CD8-positive, alpha-beta memory T cell (primary cell): Measurements from ENCODE around the gene CCR7. TPM values are rescaled to one million over a fixed set of nuclear protein-coding genes. Genes with fewer than 3 reads are reported as not detected.

ENCODE experiments used
- CTCF ChIA-PET: fragments of 350-600 bp; sonication (Branson Sonifier 250); formaldehyde crosslinking; loops from one replicate; lab custom pipeline; 2021; ENCODE audit warnings: antibody characterized with exemption; lab: Charles Lee
- POLR2A ChIA-PET: fragments of 350-600 bp; sonication (Branson Sonifier 250); formaldehyde crosslinking; loops from one replicate; lab custom pipeline; 2021; ENCODE audit warnings: antibody characterized with exemption; lab: Charles Lee
- DNase-seq, 5 donors: peaks; one replicate each; pipeline versions ENCODE4 v3.0.0 to v3.0.0-alpha.2; 2020 to 2022; ENCODE audit warnings: mixed read lengths in 1 of 5
- H3K27ac ChIP-seq: one replicate; pipeline ENCODE4 v1.7.0; 2013; ENCODE audit warnings: low read depth, mild to moderate bottlenecking, low read length, moderate library complexity
- H3K27me3 ChIP-seq: 2 replicates; pipeline ENCODE4 v1.7.0; 2013; ENCODE audit warnings: low read length, mild to moderate bottlenecking; ENCODE audit not compliant: insufficient read depth, poor library complexity, severe bottlenecking
- H3K36me3 ChIP-seq: 2 replicates; pipeline ENCODE4 v1.7.0; 2013; ENCODE audit warnings: mild to moderate bottlenecking, low read length, moderate library complexity; ENCODE audit not compliant: insufficient read depth
- H3K4me1 ChIP-seq: 2 replicates; pipeline ENCODE4 v1.7.0; 2013; ENCODE audit warnings: mild to moderate bottlenecking, low read length, moderate library complexity; ENCODE audit not compliant: insufficient read depth
- H3K4me3 ChIP-seq: 2 replicates; pipeline ENCODE4 v1.7.0; 2013; ENCODE audit warnings: mild to moderate bottlenecking, low read length
- H3K9me3 ChIP-seq: 2 replicates; pipeline ENCODE4 v1.7.0; 2013; ENCODE audit warnings: mild to moderate bottlenecking, low read length
- H3K27ac Mint-ChIP-seq, 8 donors: one replicate each; pipeline ENCODE4 v1.8.0; 2020 to 2021; ENCODE audit warnings: mixed read lengths in 8 of 8, mild to moderate bottlenecking in 6 of 8, inconsistent platforms in 3 of 8, moderate library complexity in 3 of 8
- H3K27me3 Mint-ChIP-seq, 2 donors: one replicate each; pipeline ENCODE4 v1.8.0; 2020 to 2021; ENCODE audit warnings: mixed read lengths in 2 of 2, mild to moderate bottlenecking in 1 of 2, moderate library complexity in 1 of 2
- H3K36me3 Mint-ChIP-seq, 3 donors: one replicate each; pipeline ENCODE4 v1.8.0; 2020 to 2021; ENCODE audit warnings: mixed read lengths in 3 of 3, inconsistent platforms in 1 of 3, mild to moderate bottlenecking in 1 of 3
- H3K4me1 Mint-ChIP-seq, 3 donors: one replicate each; pipeline ENCODE4 v1.8.0; 2020 to 2021; ENCODE audit warnings: mixed read lengths in 3 of 3, inconsistent platforms in 1 of 3, mild to moderate bottlenecking in 1 of 3
- H3K4me3 Mint-ChIP-seq, 7 donors: one replicate each; pipeline ENCODE4 v1.8.0; 2020 to 2021; ENCODE audit warnings: mixed read lengths in 7 of 7, mild to moderate bottlenecking in 6 of 7, moderate library complexity in 4 of 7, inconsistent platforms in 2 of 7
- H3K9me3 Mint-ChIP-seq, 5 donors: one replicate each; pipeline ENCODE4 v1.8.0; 2020 to 2022; ENCODE audit warnings: mixed read lengths in 5 of 5, mild to moderate bottlenecking in 3 of 5, moderate library complexity in 2 of 5, inconsistent platforms in 1 of 5
- polyA plus RNA-seq: library from polyadenylated mRNA; unstranded; fragments of 300-500 nt; fragmentation: Illumina TruSeq; gene quantifications from one replicate; pipeline ENCODE4 v1.2.3, GENCODE V29; 2021
- total RNA-seq, 2 experiments: library from RNA; stranded (reverse); gene quantifications; one replicate each; pipeline ENCODE4 v1.2.3, GENCODE V29; 2021

The CCR7 gene, protein sequence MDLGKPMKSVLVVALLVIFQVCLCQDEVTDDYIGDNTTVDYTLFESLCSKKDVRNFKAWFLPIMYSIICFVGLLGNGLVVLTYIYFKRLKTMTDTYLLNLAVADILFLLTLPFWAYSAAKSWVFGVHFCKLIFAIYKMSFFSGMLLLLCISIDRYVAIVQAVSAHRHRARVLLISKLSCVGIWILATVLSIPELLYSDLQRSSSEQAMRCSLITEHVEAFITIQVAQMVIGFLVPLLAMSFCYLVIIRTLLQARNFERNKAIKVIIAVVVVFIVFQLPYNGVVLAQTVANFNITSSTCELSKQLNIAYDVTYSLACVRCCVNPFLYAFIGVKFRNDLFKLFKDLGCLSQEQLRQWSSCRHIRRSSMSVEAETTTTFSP
- total RNA-seq (100 to 1,000 TPM; 152 to 154 TPM), polyA plus RNA-seq (286 TPM)

DNA sequence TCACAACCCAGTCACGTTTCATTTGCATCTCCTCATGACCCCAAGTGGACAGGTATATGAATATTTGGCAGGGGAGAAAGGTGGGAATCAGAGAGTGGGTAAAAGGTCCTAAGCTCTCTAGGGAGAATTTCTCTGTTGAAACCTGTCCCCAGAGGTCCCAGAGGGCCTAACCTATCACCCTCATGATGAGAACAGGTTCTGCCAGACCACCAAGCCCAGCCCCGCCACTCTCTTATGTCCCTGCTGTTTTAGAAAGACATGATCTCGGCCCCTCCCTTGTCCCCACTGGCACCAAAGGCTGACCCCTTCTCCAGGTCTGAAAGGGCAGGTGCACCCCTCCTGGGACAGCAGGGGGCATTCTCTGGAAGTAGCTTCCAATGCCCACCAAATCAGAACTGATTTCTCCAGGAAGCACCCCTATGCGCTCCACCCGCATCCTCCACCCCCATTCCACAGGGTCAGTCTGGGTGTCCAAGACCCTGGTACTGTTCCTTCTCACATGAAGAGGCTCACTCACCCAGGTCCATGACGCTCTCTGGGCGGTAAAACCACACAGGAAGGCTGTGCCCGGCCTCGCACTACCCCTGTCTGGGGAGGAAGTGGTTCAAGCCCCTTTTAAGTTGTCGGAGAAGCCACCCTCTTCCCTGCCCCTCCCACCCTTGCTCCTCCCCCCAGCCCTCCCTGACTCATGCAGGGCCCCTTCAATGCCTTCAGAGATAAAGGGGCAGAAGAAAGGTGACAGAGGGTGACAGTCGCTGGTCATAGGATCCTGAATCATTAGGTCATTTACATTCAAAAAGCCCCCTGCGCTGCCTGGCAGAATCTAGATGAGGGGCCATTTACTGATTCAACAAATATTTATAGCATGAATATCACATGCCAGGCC lies at the start of gene CCR7:
Gene CCR7 (minus strand): TSS at position 590 of the 886 bp plus-strand sequence. CDS start 63 bp downstream, at position 527.
- Histone ChIP-seq H3K27ac (peak within 1 kb of the TSS; percentile 96), H3K36me3 (peaks cover 31% of the 10 kb centered on the region), H3K9me3 (no peaks in the 10 kb centered on the region), H3K27me3 (no peaks in the 10 kb centered on the region), H3K4me3 (peak within 1 kb of the TSS; percentile 99), H3K4me1 (peaks cover 91% of the 10 kb centered on the region)
- peak; percentile 75 to 95 (median 86) for DNase-seq
- POLR2A ChIA-PET, result interaction anchor here (0.6 to 1.5 kb wide), 7 partner anchors 25 to 248 kb away, joined by 3 to 6 read pairs (median 4); no protein-coding TSS in a partner anchor
- Mint-ChIP-seq H3K36me3 (peaks cover 0 to 51% (median 4%) of the 10 kb centered on the region in 3 donors), H3K4me1 (peaks cover 73 to 87% (median 76%) of the 10 kb centered on the region in 3 donors), H3K9me3 (no peaks in the 10 kb centered on the region), H3K27me3 (peaks cover 0 to 8% of the 10 kb centered on the region in 2 donors), H3K4me3 (peak within 1 kb of the TSS; percentile 88 to 91 (median 90)), H3K27ac (peak within 1 kb of the TSS; percentile 92 to 100 (median 98))
- CTCF ChIA-PET, result interaction anchor here (0.9 to 17.6 kb wide), 9 partner anchors 12 to 207 kb away, joined by 3 to 475 read pairs (median 5); no protein-coding TSS in a partner anchor

DNA sequence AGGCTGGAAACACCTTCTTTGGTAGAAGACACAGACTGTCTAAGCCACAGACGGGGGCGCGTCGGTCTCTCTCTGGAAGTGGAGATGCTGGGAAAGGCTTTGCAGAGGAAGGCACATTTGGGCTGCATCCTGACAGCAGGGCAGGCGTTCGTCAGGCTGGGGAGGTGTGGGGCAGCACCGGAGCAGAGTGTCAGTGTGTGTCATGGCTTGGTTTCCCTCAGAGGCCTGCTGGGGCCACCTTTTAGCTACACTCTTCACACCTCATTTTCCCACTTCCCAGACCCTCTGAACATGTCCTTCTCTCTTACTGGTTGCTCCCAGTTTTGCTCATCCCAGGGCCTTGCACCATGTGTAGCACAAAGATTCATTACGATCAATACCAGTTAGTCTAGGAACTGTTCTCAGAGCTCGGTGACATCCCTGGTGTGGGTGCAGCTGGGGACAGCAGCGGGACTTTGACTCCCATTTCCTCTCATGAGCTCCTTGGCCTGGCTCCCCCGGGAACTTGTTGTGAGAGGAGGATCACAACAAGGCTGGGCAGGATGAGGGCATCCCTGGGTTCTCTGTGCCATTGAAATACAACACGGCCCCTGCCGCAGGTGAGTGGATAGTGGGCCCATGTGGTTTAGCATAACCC lies 49.3 kb upstream of the CCR7 start:
- Mint-ChIP-seq H3K27me3 (peaks cover 0 to 2% of the 10 kb centered on the region in 2 donors), H3K36me3 (no peaks in the 10 kb centered on the region), H3K4me3 (peak overlapping the region in 3 of 7 donors; percentile 13 to 52 (median 33)), H3K9me3 (no peaks in the 10 kb centered on the region), H3K27ac (peak overlapping the region; percentile 50 to 91 (median 86)), H3K4me1 (peaks cover 39 to 74% (median 68%) of the 10 kb centered on the region in 3 donors)
- no peaks in the 10 kb centered on the region for H3K9me3 ChIP-seq
- H3K27me3 ChIP-seq, result peaks cover 2% of the 10 kb centered on the region
- peaks cover 74% of the 10 kb centered on the region for H3K4me1 ChIP-seq
- DNase-seq, result no peak
- ChIA-PET CTCF (interaction anchor here (0.6 to 7.7 kb wide), 19 partner anchors 11 to 171 kb away, joined by 3 to 108 read pairs (median 4); partner anchors contain the start of genes CCR7 and SMARCE1), POLR2A (interaction anchor here (0.6 to 2.0 kb wide), 4 partner anchors 7 to 1074 kb away, joined by 3 to 14 read pairs (median 5); no protein-coding TSS in a partner anchor)
- peak overlapping the region; percentile 25 for H3K4me3 ChIP-seq
- no peak overlapping the region for H3K27ac ChIP-seq
- H3K36me3 ChIP-seq, result no peaks in the 10 kb centered on the region

DNA sequence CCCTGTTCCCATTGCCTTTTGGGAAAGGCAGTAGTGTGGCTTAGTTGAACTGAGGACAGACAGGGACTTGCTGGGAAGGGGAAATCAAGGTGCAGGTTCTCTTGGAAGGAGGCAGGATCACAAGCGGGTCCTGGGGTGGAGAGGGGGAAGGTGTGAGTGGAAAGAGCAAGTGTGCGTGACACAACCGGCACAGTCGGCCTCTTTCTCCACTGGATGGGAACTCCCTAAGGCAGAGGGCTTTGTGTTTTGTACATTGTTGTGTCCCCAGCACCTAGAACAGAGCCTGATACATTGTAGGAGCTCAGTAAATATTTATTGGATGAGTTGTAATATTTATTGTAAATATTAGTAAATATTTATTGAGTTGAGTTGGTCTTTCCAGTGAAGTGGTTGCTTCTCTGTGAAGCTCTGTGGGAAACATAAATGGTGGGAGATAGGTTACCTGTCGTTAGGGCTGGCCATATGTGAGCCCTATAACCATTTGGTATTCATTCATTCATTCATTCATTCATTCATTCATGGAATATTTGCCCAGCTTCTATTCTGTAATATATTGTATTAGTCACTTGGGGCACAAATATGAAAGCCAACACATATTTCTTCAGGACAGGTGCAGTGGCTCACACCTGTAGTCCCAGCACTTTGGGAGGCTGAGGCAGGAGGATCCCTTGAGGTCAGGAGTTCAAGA lies 48.3 kb upstream of the CCR7 start:
- peak overlapping the region; percentile 71 for H3K27ac ChIP-seq
- no peaks in the 10 kb centered on the region for H3K27me3 ChIP-seq
- ChIA-PET POLR2A (interaction anchor here (0.7 to 1.3 kb wide), 4 partner anchors 31 to 173 kb away, joined by 3 to 4 read pairs (median 4); partner anchors contain the start of gene CCR7), CTCF (interaction anchor here (0.7 to 7.7 kb wide), 5 partner anchors 8 to 137 kb away, joined by 3 to 108 read pairs (median 3); partner anchors contain the start of gene CCR7)
- Mint-ChIP-seq H3K27ac (peak overlapping the region; percentile 93 to 100 (median 98)), H3K27me3 (peaks cover 0 to 2% of the 10 kb centered on the region in 2 donors), H3K9me3 (no peaks in the 10 kb centered on the region), H3K4me1 (peaks cover 49 to 84% (median 78%) of the 10 kb centered on the region in 3 donors), H3K36me3 (no peaks in the 10 kb centered on the region), H3K4me3 (peak overlapping the region; percentile 67 to 88 (median 81))
- peak overlapping the region; percentile 77 for H3K4me3 ChIP-seq
- no peak for DNase-seq
- H3K4me1 ChIP-seq, result peaks cover 79% of the 10 kb centered on the region
- no peaks in the 10 kb centered on the region for H3K9me3 ChIP-seq
- H3K36me3 ChIP-seq, result no peaks in the 10 kb centered on the region

DNA sequence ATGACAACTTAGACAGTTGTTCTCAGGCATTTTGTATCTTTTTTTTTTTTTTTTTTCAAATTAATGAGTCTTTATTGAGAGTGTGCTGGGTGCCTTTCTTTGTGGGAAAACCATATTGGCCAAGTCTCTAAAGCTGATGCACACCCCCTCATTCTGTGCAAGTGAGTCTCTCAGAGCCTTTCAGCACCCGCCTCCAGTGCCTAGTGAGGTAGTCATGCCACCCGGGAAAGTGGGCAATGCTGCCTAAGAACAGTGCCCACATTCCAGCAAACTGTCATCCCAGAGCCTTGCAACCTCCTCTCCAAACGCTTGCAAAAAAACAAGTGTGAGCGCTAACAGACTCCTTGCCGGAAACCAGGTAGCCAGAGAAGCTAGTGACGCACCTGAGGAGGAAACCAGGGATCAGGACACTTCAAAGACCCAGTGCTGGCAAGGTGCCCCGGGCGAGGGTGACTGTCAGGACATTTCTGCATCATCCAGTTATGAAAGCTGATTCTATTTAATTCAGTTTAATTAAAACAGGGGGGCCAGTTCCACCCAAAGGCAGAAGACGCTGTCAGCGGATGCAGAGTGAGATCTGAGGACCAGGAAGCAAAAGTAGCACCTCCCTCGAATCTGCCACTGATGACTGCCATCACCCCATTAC lies 47.5 kb upstream of the CCR7 start:
- H3K9me3 ChIP-seq, result no peaks in the 10 kb centered on the region
- H3K27ac ChIP-seq, result peak overlapping the region; percentile 71
- Mint-ChIP-seq H3K27ac (peak overlapping the region; percentile 93 to 100 (median 98)), H3K4me1 (peaks cover 58 to 93% (median 87%) of the 10 kb centered on the region in 3 donors), H3K27me3 (peaks cover 0 to 2% of the 10 kb centered on the region in 2 donors), H3K36me3 (no peaks in the 10 kb centered on the region), H3K4me3 (peak overlapping the region; percentile 67 to 88 (median 81)), H3K9me3 (no peaks in the 10 kb centered on the region)
- H3K36me3 ChIP-seq, result no peaks in the 10 kb centered on the region
- H3K4me1 ChIP-seq, result peaks cover 88% of the 10 kb centered on the region
- ChIA-PET POLR2A (interaction anchor here (0.7 to 1.3 kb wide), 7 partner anchors 9 to 172 kb away, joined by 3 to 5 read pairs (median 4); partner anchors contain the start of gene CCR7), CTCF (interaction anchor here (0.7 to 7.7 kb wide), 4 partner anchors 9 to 75 kb away, joined by 3 to 108 read pairs (median 4); partner anchors contain the start of gene CCR7)
- peak overlapping the region; percentile 77 for H3K4me3 ChIP-seq
- H3K27me3 ChIP-seq, result no peaks in the 10 kb centered on the region
- DNase-seq, result peak; percentile 58 to 91 (median 80)

GRCh38 chr17:40611840-40612474 lies 46.7 kb upstream of the CCR7 start:
- Mint-ChIP-seq H3K27me3 (peaks cover 0 to 2% of the 10 kb centered on the region in 2 donors), H3K9me3 (no peaks in the 10 kb centered on the region), H3K36me3 (no peaks in the 10 kb centered on the region), H3K27ac (peak overlapping the region; percentile 73 to 100 (median 98)), H3K4me1 (peaks cover 65 to 99% (median 93%) of the 10 kb centered on the region in 3 donors), H3K4me3 (peak overlapping the region; percentile 22 to 74 (median 59))
- H3K36me3 ChIP-seq, result no peaks in the 10 kb centered on the region
- no peak overlapping the region for H3K4me3 ChIP-seq
- peaks cover 96% of the 10 kb centered on the region for H3K4me1 ChIP-seq
- CTCF ChIA-PET, result interaction anchor here (1.0 to 7.7 kb wide), 3 partner anchors 14 to 74 kb away, joined by 3 to 108 read pairs (median 6); partner anchors contain the start of gene CCR7
- POLR2A ChIA-PET, result interaction anchor here (0.8 to 1.1 kb wide), 3 partner anchors 9 to 78 kb away, joined by 4 to 5 read pairs (median 4); no protein-coding TSS in a partner anchor
- peak in 1 of 5 donors; percentile 57 for DNase-seq
- H3K27ac ChIP-seq, result no peak overlapping the region
- H3K27me3 ChIP-seq, result no peaks in the 10 kb centered on the region
- H3K9me3 ChIP-seq, result no peaks in the 10 kb centered on the region

GRCh38 chr17:40610359-40610758 lies 45.1 kb upstream of the CCR7 start:
- DNase-seq, result no peak
- Histone ChIP-seq H3K4me3 (no peak overlapping the region), H3K27ac (no peak overlapping the region), H3K36me3 (no peaks in the 10 kb centered on the region), H3K27me3 (no peaks in the 10 kb centered on the region), H3K4me1 (peaks cover 99% of the 10 kb centered on the region), H3K9me3 (no peaks in the 10 kb centered on the region)
- POLR2A ChIA-PET, result interaction anchor here (0.6 to 1.3 kb wide), 4 partner anchors 46 to 74 kb away, joined by 3 read pairs; partner anchors contain the start of gene CCR7
- no peaks in the 10 kb centered on the region for H3K27me3 Mint-ChIP-seq
- H3K36me3 Mint-ChIP-seq, result no peaks in the 10 kb centered on the region
- peak overlapping the region in 3 of 7 donors; percentile 9 to 42 (median 18) for H3K4me3 Mint-ChIP-seq
- H3K9me3 Mint-ChIP-seq, result no peaks in the 10 kb centered on the region
- H3K27ac Mint-ChIP-seq, result peak overlapping the region; percentile 82 to 100 (median 100)
- peaks cover 71 to 99% (median 96%) of the 10 kb centered on the region in 3 donors for H3K4me1 Mint-ChIP-seq
- CTCF ChIA-PET, result no interaction called here
